CD8-positive, alpha-beta memory T cell (primary cell): ENCODE data around the gene BTG1. TPM values are rescaled to one million over a fixed set of nuclear protein-coding genes. Genes with fewer than 3 reads are reported as not detected.

Experiments used
- CTCF ChIA-PET: fragments of 350-600 bp; sonication (Branson Sonifier 250); formaldehyde crosslinking; loops from one replicate; lab custom pipeline; 2021; ENCODE audit warnings: antibody characterized with exemption; lab: Charles Lee
- POLR2A ChIA-PET: fragments of 350-600 bp; sonication (Branson Sonifier 250); formaldehyde crosslinking; loops from one replicate; lab custom pipeline; 2021; ENCODE audit warnings: antibody characterized with exemption; lab: Charles Lee
- DNase-seq, 5 donors: peaks; one replicate each; pipeline versions ENCODE4 v3.0.0 to v3.0.0-alpha.2; 2020 to 2022; ENCODE audit warnings: mixed read lengths in 1 of 5
- H3K27ac ChIP-seq: one replicate; pipeline ENCODE4 v1.7.0; 2013; ENCODE audit warnings: low read depth, mild to moderate bottlenecking, low read length, moderate library complexity
- H3K27me3 ChIP-seq: 2 replicates; pipeline ENCODE4 v1.7.0; 2013; ENCODE audit warnings: low read length, mild to moderate bottlenecking; ENCODE audit not compliant: insufficient read depth, poor library complexity, severe bottlenecking
- H3K36me3 ChIP-seq: 2 replicates; pipeline ENCODE4 v1.7.0; 2013; ENCODE audit warnings: mild to moderate bottlenecking, low read length, moderate library complexity; ENCODE audit not compliant: insufficient read depth
- H3K4me1 ChIP-seq: 2 replicates; pipeline ENCODE4 v1.7.0; 2013; ENCODE audit warnings: mild to moderate bottlenecking, low read length, moderate library complexity; ENCODE audit not compliant: insufficient read depth
- H3K4me3 ChIP-seq: 2 replicates; pipeline ENCODE4 v1.7.0; 2013; ENCODE audit warnings: mild to moderate bottlenecking, low read length
- H3K9me3 ChIP-seq: 2 replicates; pipeline ENCODE4 v1.7.0; 2013; ENCODE audit warnings: mild to moderate bottlenecking, low read length
- H3K27ac Mint-ChIP-seq, 8 donors: one replicate each; pipeline ENCODE4 v1.8.0; 2020 to 2021; ENCODE audit warnings: mixed read lengths in 8 of 8, mild to moderate bottlenecking in 6 of 8, inconsistent platforms in 3 of 8, moderate library complexity in 3 of 8
- H3K27me3 Mint-ChIP-seq, 2 donors: one replicate each; pipeline ENCODE4 v1.8.0; 2020 to 2021; ENCODE audit warnings: mixed read lengths in 2 of 2, mild to moderate bottlenecking in 1 of 2, moderate library complexity in 1 of 2
- H3K36me3 Mint-ChIP-seq, 3 donors: one replicate each; pipeline ENCODE4 v1.8.0; 2020 to 2021; ENCODE audit warnings: mixed read lengths in 3 of 3, inconsistent platforms in 1 of 3, mild to moderate bottlenecking in 1 of 3
- H3K4me1 Mint-ChIP-seq, 3 donors: one replicate each; pipeline ENCODE4 v1.8.0; 2020 to 2021; ENCODE audit warnings: mixed read lengths in 3 of 3, inconsistent platforms in 1 of 3, mild to moderate bottlenecking in 1 of 3
- H3K4me3 Mint-ChIP-seq, 7 donors: one replicate each; pipeline ENCODE4 v1.8.0; 2020 to 2021; ENCODE audit warnings: mixed read lengths in 7 of 7, mild to moderate bottlenecking in 6 of 7, moderate library complexity in 4 of 7, inconsistent platforms in 2 of 7
- H3K9me3 Mint-ChIP-seq, 5 donors: one replicate each; pipeline ENCODE4 v1.8.0; 2020 to 2022; ENCODE audit warnings: mixed read lengths in 5 of 5, mild to moderate bottlenecking in 3 of 5, moderate library complexity in 2 of 5, inconsistent platforms in 1 of 5
- polyA plus RNA-seq: library from polyadenylated mRNA; unstranded; fragments of 300-500 nt; fragmentation: Illumina TruSeq; gene quantifications from one replicate; pipeline ENCODE4 v1.2.3, GENCODE V29; 2021
- total RNA-seq, 2 experiments: library from RNA; stranded (reverse); gene quantifications; one replicate each; pipeline ENCODE4 v1.2.3, GENCODE V29; 2021

The BTG1 gene
- total and polyA plus RNA-seq, 3 experiments from 2014 or later: 98.3 to 748 (median 103) TPM

GRCh38 chr12:92107621-92108131 is 38.0 kb downstream of the BTG1 start:
- H3K4me3 Mint-ChIP-seq: no peak overlapping the region
- no peaks in the 10 kb centered on the region for H3K27me3 ChIP-seq
- H3K27ac ChIP-seq: no peak overlapping the region
- H3K9me3 Mint-ChIP-seq: no peaks in the 10 kb centered on the region
- CTCF ChIA-PET: no interaction called here
- H3K36me3 ChIP-seq: no peaks in the 10 kb centered on the region
- POLR2A ChIA-PET: interaction anchor here (0.5 kb wide), 1 partner anchor 23 kb away, joined by 3 read pairs; no protein-coding TSS in a partner anchor
- peaks cover 60% of the 10 kb centered on the region for H3K4me1 ChIP-seq
- no peaks in the 10 kb centered on the region for H3K9me3 ChIP-seq
- H3K27me3 Mint-ChIP-seq: no peaks in the 10 kb centered on the region
- no peak overlapping the region for H3K4me3 ChIP-seq
- H3K36me3 Mint-ChIP-seq: peaks cover 4 to 13% (median 5%) of the 10 kb centered on the region in 3 donors
- peak overlapping the region in 1 of 8 donors; percentile 27 for H3K27ac Mint-ChIP-seq
- DNase-seq: no peak
- peaks cover 35 to 71% (median 68%) of the 10 kb centered on the region in 3 donors for H3K4me1 Mint-ChIP-seq

DNA sequence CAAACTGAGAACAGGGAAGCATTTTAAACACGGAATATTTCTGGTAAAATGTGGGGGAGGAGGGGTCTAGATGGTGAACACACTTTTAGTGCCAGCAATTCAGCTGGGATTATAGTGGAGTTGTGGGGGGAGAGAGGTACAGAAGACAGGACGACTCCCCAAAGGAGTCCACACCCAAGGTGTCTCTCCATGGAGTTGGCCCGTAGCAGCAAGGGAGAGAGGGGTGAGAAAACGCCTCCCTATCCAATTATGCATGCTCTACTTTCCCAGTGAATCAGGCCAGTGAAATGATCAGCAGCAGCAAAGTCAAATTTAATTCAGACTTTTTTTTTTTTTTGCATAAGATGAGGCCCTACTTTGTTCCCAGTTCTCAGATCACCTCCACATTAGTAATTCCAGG is 38.6 kb downstream of the BTG1 start:
- Histone ChIP-seq H3K27ac (peak overlapping the region; percentile 0), H3K27me3 (no peaks in the 10 kb centered on the region), H3K9me3 (no peaks in the 10 kb centered on the region), H3K4me1 (peaks cover 57% of the 10 kb centered on the region), H3K4me3 (no peak overlapping the region), H3K36me3 (no peaks in the 10 kb centered on the region)
- Mint-ChIP-seq H3K27me3 (no peaks in the 10 kb centered on the region), H3K9me3 (no peaks in the 10 kb centered on the region), H3K4me3 (no peak overlapping the region), H3K36me3 (peaks cover 4 to 11% (median 4%) of the 10 kb centered on the region in 3 donors), H3K27ac (peak overlapping the region in 2 of 8 donors; percentile 7 to 20), H3K4me1 (peaks cover 33 to 68% (median 66%) of the 10 kb centered on the region in 3 donors)
- CTCF ChIA-PET: no interaction called here
- POLR2A ChIA-PET: interaction anchor here (0.5 kb wide), 1 partner anchor 23 kb away, joined by 3 read pairs; no protein-coding TSS in a partner anchor
- no peak for DNase-seq

DNA sequence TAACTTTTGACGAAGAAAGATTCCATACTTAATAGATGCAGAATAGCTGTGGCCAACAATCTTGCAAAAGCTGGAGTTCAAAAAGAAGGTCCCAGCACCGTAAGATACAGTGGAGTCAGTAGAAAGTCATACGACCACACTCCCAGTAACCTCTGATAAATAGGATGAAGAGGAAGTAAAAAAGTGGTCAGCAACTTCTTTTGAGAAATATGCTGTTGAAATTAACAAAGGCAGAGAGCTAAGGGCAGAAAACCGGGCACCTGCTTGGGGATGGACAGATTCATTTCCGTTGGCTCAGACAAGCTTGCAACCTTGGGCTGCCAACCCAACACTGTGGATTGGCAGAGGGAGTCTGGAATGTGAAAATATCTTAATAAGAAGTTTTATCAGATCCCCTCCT is 40.0 kb downstream of the BTG1 start:
- POLR2A ChIA-PET: no interaction called here

GRCh38 chr12:92105110-92105509 is 40.5 kb downstream of the BTG1 start:
- no peak overlapping the region for H3K4me3 Mint-ChIP-seq
- H3K27ac Mint-ChIP-seq: peak overlapping the region in 1 of 8 donors; percentile 32

More for the DNA sequence above, 40.0 kb downstream of the BTG1 start:
- Mint-ChIP-seq H3K9me3 (no peaks in the 10 kb centered on the region), H3K27me3 (no peaks in the 10 kb centered on the region), H3K4me1 (peaks cover 27 to 58% (median 54%) of the 10 kb centered on the region in 3 donors), H3K27ac (peak overlapping the region in 2 of 8 donors; percentile 35 to 60), H3K36me3 (peaks cover 4 to 10% (median 9%) of the 10 kb centered on the region in 3 donors), H3K4me3 (no peak overlapping the region)
- Histone ChIP-seq H3K9me3 (no peaks in the 10 kb centered on the region), H3K4me3 (peak overlapping the region; percentile 15), H3K4me1 (peaks cover 56% of the 10 kb centered on the region), H3K27me3 (no peaks in the 10 kb centered on the region), H3K36me3 (no peaks in the 10 kb centered on the region), H3K27ac (no peak overlapping the region)
- no peak for DNase-seq
- CTCF ChIA-PET: no interaction called here

DNA sequence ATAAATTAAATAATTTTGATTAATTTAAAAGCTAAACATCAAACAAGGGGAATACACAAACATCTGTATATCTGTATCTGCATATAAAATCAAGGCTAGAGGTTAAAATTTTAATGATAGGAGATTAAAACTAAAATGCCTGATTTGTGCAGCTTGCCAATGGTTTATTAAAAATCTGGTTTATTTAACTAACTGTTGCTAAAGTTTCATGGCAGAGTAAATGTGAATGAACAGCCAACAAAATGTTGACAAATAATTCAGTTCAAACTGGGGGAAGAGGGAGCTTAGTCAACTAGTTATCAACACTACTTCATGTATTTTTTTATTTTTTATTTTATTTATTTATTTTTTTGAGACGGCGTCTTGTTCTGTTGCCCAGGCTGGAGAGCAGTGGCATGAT is 43.0 kb downstream of the BTG1 start:
- Mint-ChIP-seq H3K36me3 (peaks cover 7 to 23% (median 12%) of the 10 kb centered on the region in 3 donors), H3K4me3 (no peak overlapping the region), H3K27ac (no peak overlapping the region), H3K9me3 (peaks cover 0 to 2% (median 0%) of the 10 kb centered on the region in 5 donors), H3K27me3 (no peaks in the 10 kb centered on the region), H3K4me1 (peaks cover 13 to 44% (median 32%) of the 10 kb centered on the region in 3 donors)
- Histone ChIP-seq H3K9me3 (no peaks in the 10 kb centered on the region), H3K4me3 (no peak overlapping the region), H3K4me1 (peaks cover 28% of the 10 kb centered on the region), H3K27ac (no peak overlapping the region), H3K27me3 (no peaks in the 10 kb centered on the region), H3K36me3 (no peaks in the 10 kb centered on the region)
- ChIA-PET CTCF (no interaction called here), POLR2A (no interaction called here)
- DNase-seq: no peak

More at GRCh38 chr12:92105110-92105509, 40.5 kb downstream of the BTG1 start:
- POLR2A ChIA-PET: no interaction called here
- CTCF ChIA-PET: interaction anchor here (1.3 kb wide), 1 partner anchor 74 kb away, joined by 3 read pairs; no protein-coding TSS in a partner anchor
- Histone ChIP-seq H3K4me1 (peaks cover 52% of the 10 kb centered on the region), H3K9me3 (no peaks in the 10 kb centered on the region), H3K27ac (no peak overlapping the region), H3K27me3 (no peaks in the 10 kb centered on the region), H3K4me3 (peak overlapping the region; percentile 15), H3K36me3 (no peaks in the 10 kb centered on the region)
- H3K9me3 Mint-ChIP-seq: no peaks in the 10 kb centered on the region
- peaks cover 22 to 52% (median 48%) of the 10 kb centered on the region in 3 donors for H3K4me1 Mint-ChIP-seq
- DNase-seq: no peak
- H3K36me3 Mint-ChIP-seq: peaks cover 3 to 14% (median 10%) of the 10 kb centered on the region in 3 donors
- no peaks in the 10 kb centered on the region for H3K27me3 Mint-ChIP-seq

DNA sequence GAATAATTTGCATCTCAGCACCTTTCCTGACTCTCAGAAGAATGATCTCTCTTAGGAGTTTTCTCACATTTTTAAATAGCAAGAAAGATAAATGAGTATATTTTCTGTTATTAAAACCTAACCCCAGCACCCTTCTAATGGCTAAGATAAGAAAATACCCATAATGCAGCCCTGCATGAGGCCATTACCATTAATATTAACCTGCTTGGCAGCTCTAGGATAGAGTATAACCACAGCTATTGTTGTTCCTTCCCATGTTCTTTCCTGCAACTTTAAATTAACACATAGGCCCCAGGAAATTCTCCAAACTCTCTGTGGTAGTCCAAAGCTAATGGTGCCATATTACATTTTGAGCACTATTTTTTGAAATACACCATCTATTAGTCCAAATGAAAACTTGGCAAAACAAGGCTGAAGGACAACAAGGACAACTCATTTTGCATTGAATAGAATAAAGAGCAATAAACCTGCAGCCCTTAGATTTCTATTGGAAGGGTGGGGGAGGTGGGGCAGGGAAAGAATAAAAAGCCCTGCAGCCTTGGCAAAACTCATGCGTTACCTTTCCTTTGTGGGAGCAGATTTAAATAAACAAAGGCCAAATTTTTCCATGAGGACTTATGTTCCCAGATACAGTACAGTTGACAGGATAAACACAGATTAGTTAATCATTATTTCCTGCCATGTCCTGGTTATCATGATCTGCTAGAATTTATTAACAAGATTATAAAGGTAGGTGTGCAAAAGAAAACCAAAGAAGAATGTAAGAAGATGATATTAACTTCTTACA is 46.9 kb downstream of the BTG1 start:
- Mint-ChIP-seq H3K36me3 (peaks cover 9 to 27% (median 10%) of the 10 kb centered on the region in 3 donors), H3K9me3 (peaks cover 0 to 2% (median 0%) of the 10 kb centered on the region in 5 donors), H3K4me3 (no peak overlapping the region), H3K27me3 (no peaks in the 10 kb centered on the region), H3K27ac (no peak overlapping the region), H3K4me1 (peaks cover 18 to 48% (median 37%) of the 10 kb centered on the region in 3 donors)
- Histone ChIP-seq H3K4me3 (no peak overlapping the region), H3K4me1 (peaks cover 28% of the 10 kb centered on the region), H3K27ac (no peak overlapping the region), H3K9me3 (no peaks in the 10 kb centered on the region), H3K27me3 (no peaks in the 10 kb centered on the region), H3K36me3 (no peaks in the 10 kb centered on the region)
- no peak for DNase-seq
- CTCF ChIA-PET: no interaction called here
- POLR2A ChIA-PET: interaction anchor here (1.0 kb wide), 1 partner anchor 13 kb away, joined by 5 read pairs; no protein-coding TSS in a partner anchor

GRCh38 chr12:92096346-92097136 is 49.1 kb downstream of the BTG1 start:
- POLR2A ChIA-PET: interaction anchor here (1.3 kb wide), 1 partner anchor 65 kb away, joined by 3 read pairs; no protein-coding TSS in a partner anchor
- CTCF ChIA-PET: interaction anchor here (0.6 to 1.2 kb wide), 2 partner anchors 65 to 343 kb away, joined by 3 to 5 read pairs; no protein-coding TSS in a partner anchor
- no peak for DNase-seq

More at GRCh38 chr12:92096346-92097136, 49.1 kb downstream of the BTG1 start:
- Histone ChIP-seq H3K27me3 (no peaks in the 10 kb centered on the region), H3K27ac (no peak overlapping the region), H3K4me3 (no peak overlapping the region), H3K4me1 (peaks cover 28% of the 10 kb centered on the region), H3K36me3 (no peaks in the 10 kb centered on the region), H3K9me3 (no peaks in the 10 kb centered on the region)
- Mint-ChIP-seq H3K36me3 (peaks cover 7 to 23% (median 10%) of the 10 kb centered on the region in 3 donors), H3K4me1 (peaks cover 18 to 52% (median 41%) of the 10 kb centered on the region in 3 donors), H3K27me3 (no peaks in the 10 kb centered on the region), H3K4me3 (no peak overlapping the region), H3K9me3 (peaks cover 0 to 2% (median 0%) of the 10 kb centered on the region in 5 donors), H3K27ac (peak overlapping the region in 1 of 8 donors; percentile 36)
